ENCODE data around the gene CCDC18. TPM values are rescaled to one million over a fixed set of nuclear protein-coding genes. Genes with fewer than 3 reads are reported as not detected.
"Not testable (repeated sequence)": the region's sequence is repeated elsewhere in the genome, so short reads cannot be mapped to it uniquely, and the experiment has no call there.

CCDC18 gene, protein sequence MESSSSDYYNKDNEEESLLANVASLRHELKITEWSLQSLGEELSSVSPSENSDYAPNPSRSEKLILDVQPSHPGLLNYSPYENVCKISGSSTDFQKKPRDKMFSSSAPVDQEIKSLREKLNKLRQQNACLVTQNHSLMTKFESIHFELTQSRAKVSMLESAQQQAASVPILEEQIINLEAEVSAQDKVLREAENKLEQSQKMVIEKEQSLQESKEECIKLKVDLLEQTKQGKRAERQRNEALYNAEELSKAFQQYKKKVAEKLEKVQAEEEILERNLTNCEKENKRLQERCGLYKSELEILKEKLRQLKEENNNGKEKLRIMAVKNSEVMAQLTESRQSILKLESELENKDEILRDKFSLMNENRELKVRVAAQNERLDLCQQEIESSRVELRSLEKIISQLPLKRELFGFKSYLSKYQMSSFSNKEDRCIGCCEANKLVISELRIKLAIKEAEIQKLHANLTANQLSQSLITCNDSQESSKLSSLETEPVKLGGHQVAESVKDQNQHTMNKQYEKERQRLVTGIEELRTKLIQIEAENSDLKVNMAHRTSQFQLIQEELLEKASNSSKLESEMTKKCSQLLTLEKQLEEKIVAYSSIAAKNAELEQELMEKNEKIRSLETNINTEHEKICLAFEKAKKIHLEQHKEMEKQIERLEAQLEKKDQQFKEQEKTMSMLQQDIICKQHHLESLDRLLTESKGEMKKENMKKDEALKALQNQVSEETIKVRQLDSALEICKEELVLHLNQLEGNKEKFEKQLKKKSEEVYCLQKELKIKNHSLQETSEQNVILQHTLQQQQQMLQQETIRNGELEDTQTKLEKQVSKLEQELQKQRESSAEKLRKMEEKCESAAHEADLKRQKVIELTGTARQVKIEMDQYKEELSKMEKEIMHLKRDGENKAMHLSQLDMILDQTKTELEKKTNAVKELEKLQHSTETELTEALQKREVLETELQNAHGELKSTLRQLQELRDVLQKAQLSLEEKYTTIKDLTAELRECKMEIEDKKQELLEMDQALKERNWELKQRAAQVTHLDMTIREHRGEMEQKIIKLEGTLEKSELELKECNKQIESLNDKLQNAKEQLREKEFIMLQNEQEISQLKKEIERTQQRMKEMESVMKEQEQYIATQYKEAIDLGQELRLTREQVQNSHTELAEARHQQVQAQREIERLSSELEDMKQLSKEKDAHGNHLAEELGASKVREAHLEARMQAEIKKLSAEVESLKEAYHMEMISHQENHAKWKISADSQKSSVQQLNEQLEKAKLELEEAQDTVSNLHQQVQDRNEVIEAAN (N-terminal part only)
- 10 to 100 TPM in 2 of 4 donors, 1 to 10 TPM in 2; 8.5 to 12.6 (median 10.0) TPM for polyA plus RNA-seq (ENCODE audit: insufficient read length in 4 of 4)

DNA sequence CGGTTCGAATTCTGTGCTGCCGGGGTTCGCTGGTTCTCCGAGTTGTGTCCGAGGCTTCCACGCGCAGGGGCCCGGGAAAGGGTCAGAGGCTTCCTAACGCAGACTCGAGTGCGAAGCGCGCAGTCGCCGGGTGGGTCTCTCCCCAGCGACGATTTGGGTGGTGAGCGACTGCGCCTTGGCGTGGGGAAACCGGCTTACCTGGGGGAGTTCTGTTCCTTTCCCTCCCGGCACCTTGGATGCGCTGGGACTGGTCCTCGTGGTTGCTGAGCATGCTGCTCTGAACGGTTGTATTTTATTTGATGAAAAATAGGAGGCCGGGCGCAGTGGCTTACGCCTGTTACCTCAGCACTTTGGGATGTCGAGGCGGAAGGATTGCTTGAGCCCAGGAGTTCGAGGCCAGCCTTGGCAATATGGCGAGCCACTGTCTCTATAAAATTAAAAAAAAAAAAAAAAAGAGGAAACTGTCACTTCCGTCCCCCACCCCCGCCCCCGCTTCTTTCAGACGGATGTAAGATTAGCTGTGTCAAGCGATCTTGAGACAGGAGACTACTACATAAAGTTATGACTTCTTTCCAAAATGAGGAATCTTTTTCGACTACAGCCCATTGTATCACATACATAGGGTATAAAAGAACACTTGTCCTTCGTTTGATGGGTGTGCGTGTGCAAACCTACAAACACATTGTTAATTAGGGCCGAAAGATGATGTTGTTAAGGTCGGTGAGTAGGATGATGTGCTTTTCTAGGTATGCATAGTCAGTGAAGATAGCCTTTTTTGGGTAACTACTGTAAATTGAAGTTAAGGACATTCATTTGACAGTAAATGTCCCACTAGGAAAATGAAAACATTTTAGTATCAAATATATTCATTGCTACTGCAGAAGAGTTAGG lies at the start of gene CCDC18:
TSS of gene CCDC18 (plus strand) at position 2 of the 891 bp plus-strand sequence. CDS start 2,638 bp downstream, outside the sequence.
- peak in 1 of 4 donors; percentile 59 for DNase-seq (ENCODE audit: low read depth in 4 of 4, low spot score in 2 of 4)

DNA sequence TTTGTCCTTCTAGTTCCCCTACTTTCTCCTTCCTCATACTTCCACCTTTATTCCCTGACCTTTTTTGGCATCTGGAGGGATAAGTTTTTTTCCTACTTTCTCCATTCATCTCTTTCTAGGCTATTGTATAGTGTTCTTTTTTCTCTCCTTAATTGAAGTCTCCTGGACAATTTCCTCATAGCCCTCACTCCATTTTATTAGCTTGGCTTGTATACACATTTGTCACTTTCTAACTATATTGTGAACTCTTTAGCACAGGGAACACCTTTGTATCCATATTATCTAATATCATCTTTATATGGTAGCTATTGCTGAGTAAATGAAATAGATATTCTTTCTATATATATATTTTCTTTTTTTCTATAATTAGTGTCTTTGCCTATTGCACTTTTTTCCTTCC lies 47.9 kb upstream of the CCDC18 start:
- DNase-seq (ENCODE audit: low read depth in 4 of 4, low spot score in 2 of 4): no peak

DNA sequence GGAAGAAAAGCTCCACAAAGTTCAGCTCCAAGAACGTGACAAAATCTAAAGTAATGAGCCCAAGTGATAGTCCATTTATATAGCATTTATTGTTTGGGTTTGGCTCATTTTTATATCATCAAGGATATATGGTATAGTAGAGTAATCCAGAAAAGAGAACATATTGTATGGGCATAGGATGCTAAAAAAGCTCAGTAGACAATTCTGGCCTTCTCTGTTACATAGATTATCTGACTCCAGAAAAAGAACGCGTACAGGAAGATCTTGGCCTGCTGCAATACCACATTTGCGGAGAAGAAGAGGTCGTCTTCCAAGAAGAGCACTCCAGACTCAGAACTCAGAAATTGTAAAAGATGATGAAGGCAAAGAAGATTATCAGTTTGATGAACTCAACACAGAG lies 44.1 kb upstream of the CCDC18 start:
- DNase-seq (ENCODE audit: low read depth in 4 of 4, low spot score in 2 of 4): no peak

DNA sequence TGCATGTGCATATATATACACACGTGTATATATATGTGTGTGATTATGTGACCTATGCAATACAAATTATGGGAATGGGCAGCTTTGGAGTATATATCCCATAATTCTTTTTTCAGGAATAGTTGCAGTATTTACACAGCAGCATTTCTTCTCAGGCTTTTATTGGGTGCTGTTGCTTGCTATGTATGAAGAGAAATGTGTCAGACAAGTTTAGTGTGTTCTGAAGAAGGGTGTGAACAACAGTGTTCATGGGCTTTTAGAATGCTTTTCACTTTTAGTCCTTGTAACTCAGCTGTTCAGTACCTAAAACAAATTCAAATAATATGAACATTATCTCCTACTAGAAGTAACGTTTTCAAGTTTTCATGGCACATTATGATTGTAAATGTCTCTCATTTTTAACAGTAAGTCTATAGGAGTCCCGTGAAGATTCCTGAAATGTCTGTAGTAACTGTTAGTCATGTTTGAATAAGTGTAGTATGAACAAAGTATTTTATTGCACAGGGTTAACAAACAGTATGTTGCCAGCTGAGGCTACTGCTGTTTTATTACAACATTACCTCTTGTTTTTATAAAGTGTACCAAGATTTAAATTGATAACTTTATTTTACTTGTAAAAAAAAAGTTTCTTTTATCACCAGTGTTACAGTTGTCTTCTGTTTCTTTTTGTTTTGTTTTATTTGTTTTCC lies 42.8 kb upstream of the CCDC18 start:
- DNase-seq (ENCODE audit: low read depth in 4 of 4, low spot score in 2 of 4): no peak

DNA sequence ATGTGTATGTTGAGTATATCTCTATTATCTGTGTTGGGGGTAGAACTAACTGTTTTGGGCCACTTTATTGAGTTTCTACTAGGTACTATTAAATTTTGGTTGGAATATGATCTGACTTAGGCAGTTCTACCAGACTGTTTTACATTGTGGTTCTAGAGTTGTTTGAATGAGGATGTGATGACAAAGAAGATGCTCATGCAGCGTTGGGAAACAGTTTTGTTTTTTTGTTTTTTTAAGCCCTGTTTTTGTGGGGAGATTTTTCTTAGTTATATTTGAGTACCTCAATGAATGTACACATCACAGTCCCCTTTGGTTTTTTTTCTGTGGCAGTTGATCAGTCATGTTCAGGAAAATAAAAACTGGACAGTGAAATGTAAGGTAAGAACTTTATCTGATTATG lies 40.4 kb upstream of the CCDC18 start:
- no peak for DNase-seq (ENCODE audit: low read depth in 4 of 4, low spot score in 2 of 4)

DNA sequence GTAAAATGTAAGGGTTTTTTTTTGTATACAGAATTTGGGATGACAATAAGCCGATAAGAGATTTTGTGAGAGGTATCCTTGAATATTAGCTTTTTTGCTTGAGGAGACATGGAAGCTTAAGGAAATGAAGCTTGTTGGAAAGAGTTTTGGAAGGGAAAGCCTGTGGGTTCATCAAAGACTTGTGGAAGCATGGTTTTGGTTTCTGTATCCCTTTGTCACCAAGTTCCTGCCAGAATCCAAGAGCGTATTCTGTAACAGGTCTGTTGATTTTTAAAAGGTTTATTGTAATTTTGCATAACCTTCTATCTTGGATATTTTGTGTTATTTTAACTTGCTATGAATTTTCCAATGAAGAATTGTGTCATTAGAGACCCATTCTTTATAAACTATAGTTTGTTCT lies 38.4 kb upstream of the CCDC18 start:
- no peak for DNase-seq (ENCODE audit: low read depth in 4 of 4, low spot score in 2 of 4)

DNA sequence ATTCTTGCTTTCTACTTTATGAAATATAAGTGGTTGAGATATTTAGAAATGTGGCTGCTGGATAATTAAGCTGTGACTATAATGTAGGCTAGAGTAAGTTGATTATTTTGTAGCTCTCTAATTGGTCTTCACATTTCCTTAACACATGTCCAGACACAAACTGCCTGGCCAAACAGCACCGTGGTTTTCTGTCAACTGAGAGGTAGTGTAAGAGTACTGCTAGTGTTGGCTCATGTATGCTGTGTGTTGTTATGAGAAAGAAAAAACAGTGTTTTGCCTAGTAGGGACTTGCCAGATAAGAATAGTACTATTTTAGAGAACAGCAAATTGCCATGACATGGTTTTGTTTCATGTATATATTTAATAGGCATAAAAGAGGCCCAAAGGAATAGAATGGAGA lies 37.4 kb upstream of the CCDC18 start:
- DNase-seq (ENCODE audit: low read depth in 4 of 4, low spot score in 2 of 4): no peak

DNA sequence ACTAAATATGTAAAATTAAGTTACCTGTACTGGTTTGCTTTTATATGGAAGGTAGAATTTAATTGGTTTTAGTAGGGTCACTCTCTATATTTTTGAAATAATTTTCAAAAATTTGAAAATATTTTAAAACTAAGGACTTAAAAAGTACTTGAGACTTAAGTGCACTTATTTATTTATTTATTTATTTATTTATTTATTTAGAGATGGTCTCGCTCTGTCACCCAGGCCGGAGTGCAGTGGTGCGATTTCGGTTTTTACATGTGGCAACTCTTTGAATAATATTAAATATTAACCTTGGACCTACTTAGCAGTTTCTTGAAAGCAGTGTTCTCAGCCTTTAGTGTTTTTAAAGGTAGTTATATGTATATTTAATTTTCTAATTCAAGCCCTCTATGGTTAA lies 36.8 kb upstream of the CCDC18 start:
- DNase-seq (ENCODE audit: low read depth in 4 of 4, low spot score in 2 of 4): no peak

DNA sequence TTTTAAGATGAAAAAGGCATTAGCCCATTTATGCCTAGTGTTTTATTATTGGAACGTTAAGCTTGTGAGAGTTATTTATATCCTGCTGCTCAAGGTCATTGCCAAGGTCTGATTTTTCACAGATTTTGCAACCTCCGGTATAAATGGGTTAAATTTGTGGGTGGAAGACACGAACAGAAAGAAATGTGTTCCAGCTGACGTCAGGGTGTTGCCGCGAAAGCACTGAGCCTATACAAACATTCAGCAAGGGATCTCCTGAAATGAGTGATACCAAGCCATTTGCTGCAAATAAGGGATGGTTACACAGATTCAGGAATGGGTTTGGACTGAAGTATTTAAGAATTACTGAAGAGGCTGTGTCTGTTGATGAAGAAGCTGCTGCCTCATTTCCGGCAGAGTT lies 32.5 kb upstream of the CCDC18 start:
- DNase-seq (ENCODE audit: low read depth in 4 of 4, low spot score in 2 of 4): no peak

DNA sequence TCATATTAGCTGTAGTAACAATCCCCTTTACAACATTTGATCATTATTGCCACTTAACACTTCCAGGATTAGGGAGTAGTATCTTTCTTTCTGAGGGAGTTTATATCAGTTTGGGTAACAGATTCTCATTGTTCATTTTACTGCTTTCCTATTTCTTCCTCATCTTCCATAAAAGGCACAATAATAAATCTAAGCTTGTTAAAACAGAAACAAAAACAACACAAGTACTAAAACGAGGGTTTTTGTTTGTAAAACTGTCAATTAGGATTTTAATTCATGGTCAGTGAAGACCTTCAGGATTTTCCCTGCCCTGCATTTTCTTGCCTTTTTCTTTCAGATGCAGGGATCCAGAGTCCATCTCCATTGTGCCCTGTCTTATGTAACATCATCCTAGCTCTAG lies 29.8 kb upstream of the CCDC18 start:
- no peak for DNase-seq (ENCODE audit: low read depth in 4 of 4, low spot score in 2 of 4)

DNA sequence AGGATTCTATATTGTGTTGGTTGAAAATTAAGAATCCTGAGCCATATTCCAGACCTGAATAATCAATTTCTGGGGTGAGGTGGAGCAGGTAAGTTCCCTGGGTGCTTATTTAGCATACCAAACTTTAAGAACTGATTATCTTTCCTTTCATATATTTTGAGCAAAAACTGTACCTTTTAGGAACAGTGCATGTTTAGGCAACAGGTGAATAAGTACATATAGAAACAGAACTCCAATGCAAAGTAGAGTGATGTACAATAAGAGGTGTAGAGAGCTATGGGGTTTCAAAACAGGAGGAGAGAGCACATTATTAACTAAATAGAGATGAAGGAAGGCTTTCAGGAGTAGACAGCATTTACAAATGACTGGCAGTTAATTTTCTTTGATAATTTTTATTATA lies 29.1 kb upstream of the CCDC18 start:
- no peak for DNase-seq (ENCODE audit: low read depth in 4 of 4, low spot score in 2 of 4)

DNA sequence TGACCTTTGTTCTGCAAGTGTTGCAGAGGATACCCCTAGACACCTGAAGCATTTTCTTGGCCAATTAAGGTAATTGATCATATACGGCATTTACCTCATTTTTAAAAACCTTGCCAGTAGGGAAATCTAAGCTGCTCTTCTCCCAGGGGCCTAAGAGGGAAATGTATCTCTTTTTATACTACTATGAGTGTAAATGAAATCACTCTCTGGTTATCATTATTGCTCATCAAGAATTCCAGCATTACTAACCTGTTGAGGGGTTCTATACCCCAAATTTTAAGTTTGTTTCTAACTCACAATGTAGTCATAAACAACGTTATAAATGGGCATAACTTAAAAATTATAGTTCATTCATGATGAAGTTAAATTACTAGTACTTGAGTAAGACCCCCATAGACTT lies 27.7 kb upstream of the CCDC18 start:
- no peak for DNase-seq (ENCODE audit: low read depth in 4 of 4, low spot score in 2 of 4)

DNA sequence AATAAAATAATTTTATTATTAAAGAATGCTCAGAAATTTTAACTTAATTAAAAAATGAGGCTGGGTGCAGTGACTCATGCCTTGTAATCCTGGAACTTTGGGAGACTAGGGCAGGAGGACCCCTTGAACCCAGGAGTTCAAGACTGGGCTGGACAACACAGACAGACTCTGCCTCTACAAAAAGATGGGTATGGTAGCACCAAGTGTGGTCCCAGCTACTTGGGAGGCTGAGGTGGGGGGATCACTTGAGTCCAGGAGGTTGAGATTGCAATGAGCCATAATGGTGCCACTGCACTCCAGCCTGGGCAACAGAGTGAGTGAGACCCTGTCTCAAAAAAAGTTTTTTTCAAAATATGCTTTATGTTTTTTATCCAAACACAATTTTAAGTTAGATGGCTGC lies 25.6 kb upstream of the CCDC18 start:
- no peak for DNase-seq (ENCODE audit: low read depth in 4 of 4, low spot score in 2 of 4)

DNA sequence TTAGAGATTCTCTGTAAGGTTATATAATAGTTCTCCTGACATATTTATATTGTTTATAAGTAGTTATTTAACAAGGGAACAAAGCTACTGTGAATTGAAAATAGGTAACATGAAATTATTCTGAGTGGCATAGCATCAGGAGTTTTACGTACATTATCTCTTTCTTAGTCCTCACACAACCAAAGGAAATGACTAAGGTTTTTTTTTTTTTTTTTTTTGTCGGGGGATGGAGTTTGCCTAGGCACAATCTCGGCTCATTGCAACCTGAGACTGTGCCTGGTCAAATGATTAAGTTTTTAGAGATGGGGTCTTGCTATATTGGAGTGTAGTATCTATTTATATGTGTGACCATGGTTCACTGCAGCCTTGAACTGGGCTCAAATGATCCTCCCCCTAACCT lies 25.2 kb upstream of the CCDC18 start:
- no peak for DNase-seq (ENCODE audit: low read depth in 4 of 4, low spot score in 2 of 4)

DNA sequence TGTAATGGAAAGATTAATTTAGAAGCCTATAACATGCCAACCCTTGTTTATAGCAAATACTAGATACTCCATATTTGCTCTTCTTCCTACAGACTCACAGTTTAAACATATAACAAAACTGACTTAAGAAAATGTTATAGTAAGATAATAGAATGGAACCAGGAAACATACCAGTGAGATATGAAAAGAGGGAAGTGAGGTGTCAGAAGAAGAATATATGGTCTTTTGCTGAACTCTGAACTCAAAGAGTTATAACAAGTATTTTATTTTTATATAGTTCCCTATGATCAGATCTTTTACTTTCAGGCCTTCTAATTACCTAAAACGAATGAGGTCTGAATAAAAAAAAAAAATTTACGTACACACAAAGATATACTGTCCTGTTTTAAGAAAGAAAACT lies 21.2 kb upstream of the CCDC18 start:
- DNase-seq (ENCODE audit: low read depth in 4 of 4, low spot score in 2 of 4): no peak

DNA sequence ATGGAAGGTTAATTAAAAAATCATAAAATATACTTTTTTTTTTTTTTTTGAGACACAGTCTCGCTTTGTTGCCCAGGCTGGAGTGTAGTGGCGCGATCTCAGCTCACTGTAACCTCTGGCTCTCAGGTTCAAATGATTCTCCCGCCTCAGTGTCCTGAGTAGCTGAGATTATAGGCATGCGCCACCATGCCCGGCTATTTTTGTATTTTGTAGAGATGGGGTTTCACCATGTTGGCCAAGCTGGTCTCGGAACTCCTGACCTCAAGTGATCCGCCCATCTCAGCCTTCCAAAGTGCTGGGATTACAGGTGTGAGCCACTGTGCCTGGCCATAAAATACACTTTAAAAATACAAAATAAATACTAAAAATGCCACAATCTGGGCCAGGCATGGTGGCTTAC lies 17.2 kb upstream of the CCDC18 start:
- DNase-seq (ENCODE audit: low read depth in 4 of 4, low spot score in 2 of 4): not testable (repeated sequence)

DNA sequence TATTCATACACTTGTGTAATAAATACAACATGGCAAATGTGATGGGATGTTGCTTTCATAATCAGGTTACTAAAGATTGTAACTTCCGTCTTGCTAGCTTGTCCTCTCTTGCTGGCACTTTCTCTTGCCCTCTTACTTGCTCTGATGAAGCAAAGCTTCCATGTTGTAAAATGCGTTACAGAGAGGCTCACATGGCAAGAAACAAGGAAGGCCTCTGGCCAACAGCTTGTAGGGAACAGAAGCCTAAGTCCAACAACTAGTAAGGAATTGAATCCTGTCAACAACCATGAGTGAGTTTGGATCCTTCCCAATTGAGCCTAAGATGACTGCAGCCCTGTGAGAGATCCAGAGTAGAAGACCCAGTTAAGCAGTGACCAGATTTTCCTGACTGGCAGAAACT lies 15.7 kb upstream of the CCDC18 start:
- no peak for DNase-seq (ENCODE audit: low read depth in 4 of 4, low spot score in 2 of 4)

DNA sequence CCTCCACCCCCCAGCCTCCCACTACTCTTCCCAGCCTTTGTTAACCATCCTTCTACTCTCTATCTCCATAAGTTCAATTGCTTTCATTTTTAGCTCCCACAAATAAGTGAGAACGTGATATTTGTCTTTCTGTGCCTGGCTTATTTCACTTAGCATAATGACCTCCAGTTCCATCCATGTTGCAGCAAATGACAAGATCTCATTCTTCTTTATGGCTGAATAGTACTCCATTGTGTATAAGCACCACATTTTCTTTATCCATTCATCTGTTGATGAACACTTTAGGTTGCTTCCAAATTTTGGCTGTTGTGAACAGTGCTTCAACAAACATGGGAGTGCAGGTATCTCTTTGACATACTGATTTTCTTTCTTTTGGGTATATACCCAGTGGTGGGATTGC lies 14.6 kb upstream of the CCDC18 start:
- not testable (repeated sequence) for DNase-seq (ENCODE audit: low read depth in 4 of 4, low spot score in 2 of 4)

DNA sequence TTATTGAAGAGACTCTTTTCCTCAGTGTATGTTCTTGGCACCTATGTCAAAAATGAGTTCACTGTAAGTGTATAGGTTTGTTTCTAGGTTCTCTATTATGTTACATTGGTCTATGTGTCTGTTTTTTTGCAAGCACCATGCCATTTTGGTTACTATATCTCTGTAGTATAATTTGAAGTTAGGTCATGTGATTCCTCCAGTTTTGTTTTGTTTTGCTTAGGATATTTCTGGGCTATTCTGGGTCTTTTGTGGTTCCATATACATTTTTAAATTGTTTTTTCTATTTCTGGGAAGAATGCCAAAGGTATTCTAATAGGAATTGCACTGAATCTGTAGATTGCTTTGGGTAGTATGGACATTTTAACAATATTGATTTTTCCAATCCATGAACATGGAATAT lies 13.5 kb upstream of the CCDC18 start:
- no peak for DNase-seq (ENCODE audit: low read depth in 4 of 4, low spot score in 2 of 4)
